ENCODE data around the gene DNAH3. TPM values are rescaled to one million over a fixed set of nuclear protein-coding genes. Genes with fewer than 3 reads are reported as not detected.

Gene DNAH3
- total RNA-seq, 2 donors from 2014 or later, result 0.40 to 0.82 TPM

DNA sequence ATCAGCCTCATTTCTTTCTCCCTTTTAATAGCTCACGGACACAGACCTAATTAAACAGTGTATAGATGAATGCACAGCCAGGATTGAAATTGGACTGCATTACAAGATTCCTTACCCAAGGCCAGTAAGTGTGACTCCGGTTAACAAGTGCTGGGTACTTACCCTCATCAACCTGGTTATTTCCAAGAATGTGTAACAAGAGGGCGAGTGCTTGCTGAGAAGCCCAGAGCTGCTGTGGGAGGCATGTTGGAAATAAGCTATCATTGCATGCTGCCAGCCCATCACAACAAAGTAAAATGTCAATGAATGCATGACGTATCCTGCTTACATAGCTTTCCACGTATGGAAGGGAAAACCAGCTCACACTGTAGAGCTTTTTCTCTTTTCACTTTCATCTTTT lies 230.6 kb downstream of the DNAH3 start:
- no peak overlapping the region for H3K27ac Mint-ChIP-seq
- H3K27me3 ChIP-seq (ENCODE audit: control insufficient read depth, insufficient read depth, low read length, poor library complexity, severe bottlenecking), result no peaks in the 10 kb centered on the region
- H3K36me3 ChIP-seq (ENCODE audit: control insufficient read depth, insufficient read depth, low read length), result peaks cover 10% of the 10 kb centered on the region

GRCh38 chr16:20918486-20919239 lies 232.0 kb downstream of the DNAH3 start:
- H3K4me1 ChIP-seq (ENCODE audit: control insufficient read depth, insufficient read depth, low read length), result no peaks in the 10 kb centered on the region
- 88 to 100% methylated on average over 1 to 4 of the region's 4 CpGs for whole genome bisulfite sequencing, 2 experiments (ENCODE audit: insufficient coverage in 1 of 2, insufficient read length in 1 of 2)
- Mint-ChIP-seq H3K4me1 (peaks cover 2% of the 10 kb centered on the region), H3K27me3 (ENCODE audit: insufficient read depth) (no peaks in the 10 kb centered on the region), H3K36me3 (ENCODE audit: low read depth) (peaks cover 11% of the 10 kb centered on the region), H3K4me3 (no peak overlapping the region), H3K27ac (no peak overlapping the region), H3K9me3 (no peaks in the 10 kb centered on the region)
- TF ChIP-seq CTCF (conservative IDR thresholded peaks at IDR 0.05), result no peak
- no peaks in the 10 kb centered on the region for H3K9me3 ChIP-seq (ENCODE audit: control insufficient read depth, low read length)
- DNase-seq, result no peak
- H3K27me3 ChIP-seq (ENCODE audit: control insufficient read depth, insufficient read depth, low read length, poor library complexity, severe bottlenecking), result no peaks in the 10 kb centered on the region
- H3K27ac ChIP-seq (ENCODE audit: low read depth, low read length), result no peak overlapping the region
- H3K4me3 ChIP-seq (ENCODE audit: low read length), result no peak overlapping the region
- no peak overlapping the region for H3K9ac ChIP-seq (ENCODE audit: extremely low read depth, low read length, poor library complexity, severe bottlenecking)
- peaks cover 10% of the 10 kb centered on the region for H3K36me3 ChIP-seq (ENCODE audit: control insufficient read depth, insufficient read depth, low read length)

More for the DNA sequence above, 230.6 kb downstream of the DNAH3 start:
- H3K27ac ChIP-seq (ENCODE audit: low read depth, low read length), result no peak overlapping the region
- no peak overlapping the region for H3K4me3 ChIP-seq (ENCODE audit: low read length)
- no peaks in the 10 kb centered on the region for H3K9me3 ChIP-seq (ENCODE audit: control insufficient read depth, low read length)
- no peak overlapping the region for H3K9ac ChIP-seq (ENCODE audit: extremely low read depth, low read length, poor library complexity, severe bottlenecking)
- no peaks in the 10 kb centered on the region for H3K4me1 ChIP-seq (ENCODE audit: control insufficient read depth, insufficient read depth, low read length)
- H3K4me3 Mint-ChIP-seq, result no peak overlapping the region
- no peaks in the 10 kb centered on the region for H3K27me3 Mint-ChIP-seq (ENCODE audit: insufficient read depth)
- 93 to 100% methylated on average over 3 to 5 of the region's 5 CpGs for WGBS, 2 experiments (ENCODE audit: insufficient coverage in 1 of 2, insufficient read length in 1 of 2)
- DNase-seq, result no peak
- no peaks in the 10 kb centered on the region for H3K9me3 Mint-ChIP-seq
- peaks cover 11% of the 10 kb centered on the region for H3K36me3 Mint-ChIP-seq (ENCODE audit: low read depth)
- peaks cover 2% of the 10 kb centered on the region for H3K4me1 Mint-ChIP-seq
- no peak for TF ChIP-seq CTCF (conservative IDR thresholded peaks at IDR 0.05)

DNA sequence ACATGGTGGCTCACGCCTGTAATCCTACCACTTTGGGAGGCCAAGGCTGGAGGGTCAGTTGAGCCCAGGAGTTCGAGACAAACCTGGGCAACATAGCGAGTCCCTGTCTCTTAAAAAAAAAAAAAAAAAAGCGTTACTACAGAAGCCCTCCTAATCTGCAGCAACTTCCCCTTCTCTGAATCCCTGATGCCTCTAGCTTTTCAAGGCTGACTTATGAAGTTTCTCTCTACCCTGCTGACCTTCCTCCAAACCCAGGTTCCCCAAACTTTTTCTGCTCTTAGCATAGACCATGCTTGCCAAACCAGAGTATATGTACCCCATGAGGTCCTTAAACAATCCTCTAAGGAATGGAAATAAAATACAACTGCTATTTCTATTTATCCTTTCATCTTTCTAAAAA lies 233.7 kb downstream of the DNAH3 start:
- Mint-ChIP-seq H3K27ac (no peak overlapping the region), H3K4me1 (peaks cover 4% of the 10 kb centered on the region), H3K27me3 (ENCODE audit: insufficient read depth) (no peaks in the 10 kb centered on the region), H3K36me3 (ENCODE audit: low read depth) (peaks cover 11% of the 10 kb centered on the region), H3K9me3 (no peaks in the 10 kb centered on the region), H3K4me3 (no peak overlapping the region)
- Histone ChIP-seq H3K9me3 (ENCODE audit: control insufficient read depth, low read length) (no peaks in the 10 kb centered on the region), H3K4me3 (ENCODE audit: low read length) (no peak overlapping the region), H3K27me3 (ENCODE audit: control insufficient read depth, insufficient read depth, low read length, poor library complexity, severe bottlenecking) (no peaks in the 10 kb centered on the region), H3K27ac (ENCODE audit: low read depth, low read length) (no peak overlapping the region), H3K4me1 (ENCODE audit: control insufficient read depth, insufficient read depth, low read length) (no peaks in the 10 kb centered on the region), H3K36me3 (ENCODE audit: control insufficient read depth, insufficient read depth, low read length) (peaks cover 10% of the 10 kb centered on the region), H3K9ac (ENCODE audit: extremely low read depth, low read length, poor library complexity, severe bottlenecking) (no peak overlapping the region)
- no peak for TF ChIP-seq CTCF (conservative IDR thresholded peaks at IDR 0.05)
- no peak for DNase-seq
- 94 to 100% methylated on average over 1 to 3 of the region's 4 CpGs for WGBS, 2 experiments (ENCODE audit: insufficient coverage in 1 of 2, insufficient read length in 1 of 2)

All from endodermal cell (in vitro differentiated cells).